Measurements from ENCODE around the gene CSF2RB. TPM values are rescaled to one million over a fixed set of nuclear protein-coding genes. Genes with fewer than 3 reads are reported as not detected.

Gene CSF2RB
- polyA plus RNA-seq, 1 donor from 2014 or later = 17.6 TPM

GRCh38 chr22:36933629-36934417 is 20.4 kb downstream of the CSF2RB start:
- Mint-ChIP-seq H3K4me3 (no peak overlapping the region), H3K36me3 (peaks cover 2% of the 10 kb centered on the region), H3K27me3 (no peaks in the 10 kb centered on the region), H3K9me3 (no peaks in the 10 kb centered on the region), H3K27ac (peak overlapping the region in 1 of 3 donors; percentile 86), H3K4me1 (peaks cover 5 to 15% (median 9%) of the 10 kb centered on the region in 3 donors)

- H3K4me1 Mint-ChIP-seq = peaks cover 5 to 18% (median 11%) of the 10 kb centered on the region in 3 donors
- H3K9me3 Mint-ChIP-seq = no peaks in the 10 kb centered on the region
- H3K27me3 Mint-ChIP-seq = no peaks in the 10 kb centered on the region
- peaks cover 2% of the 10 kb centered on the region for H3K36me3 Mint-ChIP-seq
- H3K27ac Mint-ChIP-seq = peak overlapping the region in 1 of 3 donors; percentile 86
- H3K4me3 Mint-ChIP-seq = peak overlapping the region in 1 of 4 donors; percentile 33
Observed at GRCh38 chr22:36934418-36935312, 21.2 kb downstream of the CSF2RB start.

GRCh38 chr22:36935313-36935610 is 21.8 kb downstream of the CSF2RB start:
- no peaks in the 10 kb centered on the region for H3K9me3 Mint-ChIP-seq
- H3K4me1 Mint-ChIP-seq = peaks cover 6 to 21% (median 12%) of the 10 kb centered on the region in 3 donors
- H3K27ac Mint-ChIP-seq = no peak overlapping the region
- H3K27me3 Mint-ChIP-seq = no peaks in the 10 kb centered on the region
- H3K36me3 Mint-ChIP-seq = peaks cover 2% of the 10 kb centered on the region
- no peak overlapping the region for H3K4me3 Mint-ChIP-seq

GRCh38 chr22:36935694-36936093 is 22.3 kb downstream of the CSF2RB start:
- H3K27ac Mint-ChIP-seq = peak overlapping the region in 1 of 3 donors; percentile 28
- H3K4me3 Mint-ChIP-seq = no peak overlapping the region
- peaks cover 2% of the 10 kb centered on the region for H3K36me3 Mint-ChIP-seq
- H3K27me3 Mint-ChIP-seq = no peaks in the 10 kb centered on the region
- H3K4me1 Mint-ChIP-seq = peaks cover 10 to 24% (median 12%) of the 10 kb centered on the region in 3 donors
- no peaks in the 10 kb centered on the region for H3K9me3 Mint-ChIP-seq

- no peaks in the 10 kb centered on the region for H3K27me3 Mint-ChIP-seq
- H3K9me3 Mint-ChIP-seq = no peaks in the 10 kb centered on the region
- peak overlapping the region in 1 of 3 donors; percentile 65 for H3K27ac Mint-ChIP-seq
- H3K36me3 Mint-ChIP-seq = no peaks in the 10 kb centered on the region
- H3K4me1 Mint-ChIP-seq = peaks cover 13 to 32% (median 21%) of the 10 kb centered on the region in 3 donors
- H3K4me3 Mint-ChIP-seq = peak overlapping the region in 2 of 4 donors; percentile 45 to 68
Observed at GRCh38 chr22:36936362-36937116, 23.1 kb downstream of the CSF2RB start.

- Mint-ChIP-seq H3K27ac (peak overlapping the region in 2 of 3 donors; percentile 10 to 35), H3K9me3 (no peaks in the 10 kb centered on the region), H3K4me1 (peaks cover 13 to 34% (median 26%) of the 10 kb centered on the region in 3 donors), H3K27me3 (peaks cover 2% of the 10 kb centered on the region), H3K36me3 (no peaks in the 10 kb centered on the region), H3K4me3 (no peak overlapping the region)
Observed at GRCh38 chr22:36937319-36938027, 24.0 kb downstream of the CSF2RB start.

- H3K27me3 Mint-ChIP-seq = peaks cover 3% of the 10 kb centered on the region
- peak overlapping the region; percentile 35 to 87 (median 67) for H3K27ac Mint-ChIP-seq
- H3K36me3 Mint-ChIP-seq = no peaks in the 10 kb centered on the region
- H3K4me3 Mint-ChIP-seq = no peak overlapping the region
- peaks cover 13 to 32% (median 29%) of the 10 kb centered on the region in 3 donors for H3K4me1 Mint-ChIP-seq
- no peaks in the 10 kb centered on the region for H3K9me3 Mint-ChIP-seq
Observed at GRCh38 chr22:36938028-36938425, 24.6 kb downstream of the CSF2RB start.

- H3K27ac Mint-ChIP-seq = peak overlapping the region; percentile 5 to 87 (median 67)
- H3K9me3 Mint-ChIP-seq = no peaks in the 10 kb centered on the region
- peaks cover 3% of the 10 kb centered on the region for H3K27me3 Mint-ChIP-seq
- peak overlapping the region in 1 of 4 donors; percentile 40 for H3K4me3 Mint-ChIP-seq
- H3K4me1 Mint-ChIP-seq = peaks cover 13 to 36% (median 26%) of the 10 kb centered on the region in 3 donors
- H3K36me3 Mint-ChIP-seq = no peaks in the 10 kb centered on the region
Observed at GRCh38 chr22:36938886-36939285, 25.5 kb downstream of the CSF2RB start.

- Mint-ChIP-seq H3K27ac (peak overlapping the region; percentile 73 to 97 (median 96)), H3K9me3 (no peaks in the 10 kb centered on the region), H3K4me3 (peak overlapping the region; percentile 59 to 92 (median 84)), H3K4me1 (peaks cover 18 to 40% (median 26%) of the 10 kb centered on the region in 3 donors), H3K36me3 (no peaks in the 10 kb centered on the region), H3K27me3 (peaks cover 3% of the 10 kb centered on the region)
Observed at GRCh38 chr22:36940676-36941075, 27.2 kb downstream of the CSF2RB start.

GRCh38 chr22:36942556-36942955 is 29.1 kb downstream of the CSF2RB start:
- H3K27ac Mint-ChIP-seq = peak overlapping the region in 2 of 3 donors; percentile 12 to 96

GRCh38 chr22:36946421-36947158 is 33.2 kb downstream of the CSF2RB start:
- Mint-ChIP-seq H3K9me3 (peaks cover 0 to 2% (median 0%) of the 10 kb centered on the region in 3 donors), H3K27ac (no peak overlapping the region), H3K36me3 (no peaks in the 10 kb centered on the region), H3K27me3 (peaks cover 3% of the 10 kb centered on the region), H3K4me1 (peaks cover 5 to 13% (median 12%) of the 10 kb centered on the region in 3 donors), H3K4me3 (no peak overlapping the region)

More at GRCh38 chr22:36942556-36942955, 29.1 kb downstream of the CSF2RB start:
- H3K27me3 Mint-ChIP-seq = peaks cover 3% of the 10 kb centered on the region
- peak overlapping the region in 2 of 4 donors; percentile 13 to 61 for H3K4me3 Mint-ChIP-seq
- no peaks in the 10 kb centered on the region for H3K36me3 Mint-ChIP-seq
- peaks cover 18 to 32% (median 25%) of the 10 kb centered on the region in 3 donors for H3K4me1 Mint-ChIP-seq
- no peaks in the 10 kb centered on the region for H3K9me3 Mint-ChIP-seq

- no peaks in the 10 kb centered on the region for H3K36me3 Mint-ChIP-seq
Observed at GRCh38 chr22:36948273-36949225, 35.1 kb downstream of the CSF2RB start.

More at GRCh38 chr22:36948273-36949225, 35.1 kb downstream of the CSF2RB start:
- Mint-ChIP-seq H3K27ac (no peak overlapping the region), H3K4me1 (peaks cover 3 to 7% (median 5%) of the 10 kb centered on the region in 3 donors), H3K9me3 (peaks cover 0 to 2% (median 0%) of the 10 kb centered on the region in 3 donors), H3K4me3 (no peak overlapping the region), H3K27me3 (peaks cover 4% of the 10 kb centered on the region)

Measured in IgD-negative memory B cell (primary cell).